Left cardiac atrium (tissue), 4 donors: ENCODE data around the gene PMFBP1. TPM values are rescaled to one million over a fixed set of nuclear protein-coding genes. Genes with fewer than 3 reads are reported as not detected.
A peak's percentile ranks its signal among the peaks of the same experiment; 100 is the strongest.
"Not testable (repeated sequence)": the region's sequence is repeated elsewhere in the genome, so short reads cannot be mapped to it uniquely, and the experiment has no call there.

ENCODE experiments used
- ATAC-seq, 2 donors: fragments of 200-7000 bp; cut with Tn5 transposase; one replicate each; pipeline ENCODE4 v1.9.1; 2020; ENCODE audit warnings: mild to moderate bottlenecking in 2 of 2, moderate library complexity in 2 of 2
- DNase-seq: peaks from one replicate; pipeline ENCODE4 v3.0.0-alpha.2; 2020
- intact Hi-C, 2 donors: fragments of 100-400 bp; cut with DNase I; formaldehyde crosslinking; loops; one replicate each; pipeline versions ENCODE4 v1.14.1 to v1.15.1; 2022 to 2023
- total RNA-seq, 2 donors: library from RNA; stranded (reverse); fragmentation: NEBNext Ultra II Directional; extraction: Animal tissue kit (Norgen Biotek cat#: 25700); gene quantifications; one replicate each; pipeline ENCODE4 v1.2.1, GENCODE V29; 2021
- donor health status: DM: no; HTN: yes; CAD: no.
- donor health status: DM: no; HTN: yes; CAD: no; lungs with severe emphysema.
- donor health status: DM: yes; HTN: yes; CAD: no.
- donor health status: Dilated cardiomyopathy.

Gene PMFBP1
- total RNA-seq, 2 donors from 2014 or later: 0.32 to 0.42 TPM

GRCh38 chr16:72083778-72084404 lies 88.1 kb downstream of the PMFBP1 start:
- intact Hi-C loops: no loop called here
- no peak for DNase-seq
- ATAC-seq: no peak

GRCh38 chr16:72076991-72077706 lies 94.8 kb downstream of the PMFBP1 start:
- DNase-seq, intact Hi-C loops, ATAC-seq: not testable (repeated sequence)

- peak in 1 of 2 donors; percentile 63 for ATAC-seq
- DNase-seq, intact Hi-C loops: not testable (repeated sequence)
These were observed 96.9 kb downstream of the PMFBP1 start for GRCh38 chr16:72075067-72075466.

- DNase-seq (peak; percentile 58), ATAC-seq (peak; percentile 89 to 95)
- intact Hi-C loops: no loop called here
These were observed 98.3 kb downstream of the PMFBP1 start for GRCh38 chr16:72073560-72074230.

- intact Hi-C loops: no loop called here
- peak; percentile 71 to 75 for ATAC-seq
- DNase-seq: no peak
These were observed 99.2 kb downstream of the PMFBP1 start for GRCh38 chr16:72072514-72073342.

Other genes with a start within 250 kb of the PMFBP1 start
- gene PKD1L3, start 171.8 kb downstream of the PMFBP1 start, total RNA-seq: under 1 TPM; 0.71 to 0.91 TPM
- gene DHODH, start 163.4 kb downstream of the PMFBP1 start, total RNA-seq: 10 to 100 TPM; 34.5 to 44.3 TPM
- 100 to 1,000 TPM; 192 to 348 TPM for gene HP, start 117.7 kb downstream of the PMFBP1 start, total RNA-seq
- 10 to 100 TPM in 1 of 2 donors, 1 to 10 TPM in 1; 9.2 to 18.1 TPM for gene HPR, start 108.9 kb downstream of the PMFBP1 start, total RNA-seq
- 1 to 10 TPM; 6.5 to 7.8 TPM for gene TXNL4B, start 78.5 kb downstream of the PMFBP1 start, total RNA-seq
- 10 to 100 TPM; 33.5 to 45.3 TPM for gene DHX38, start 78.3 kb downstream of the PMFBP1 start, total RNA-seq